ENCODE measurements around the gene RPS5. TPM values are rescaled to one million over a fixed set of nuclear protein-coding genes. Genes with fewer than 3 reads are reported as not detected.

The RPS5 gene
- total RNA-seq = 1,092 TPM

GRCh38 chr19:58386576-58387337 lies at the start of gene RPS5:
Gene RPS5 (plus strand): TSS chr19:58387269. CDS start chr19:58388138, 869 bp downstream.

DNA sequence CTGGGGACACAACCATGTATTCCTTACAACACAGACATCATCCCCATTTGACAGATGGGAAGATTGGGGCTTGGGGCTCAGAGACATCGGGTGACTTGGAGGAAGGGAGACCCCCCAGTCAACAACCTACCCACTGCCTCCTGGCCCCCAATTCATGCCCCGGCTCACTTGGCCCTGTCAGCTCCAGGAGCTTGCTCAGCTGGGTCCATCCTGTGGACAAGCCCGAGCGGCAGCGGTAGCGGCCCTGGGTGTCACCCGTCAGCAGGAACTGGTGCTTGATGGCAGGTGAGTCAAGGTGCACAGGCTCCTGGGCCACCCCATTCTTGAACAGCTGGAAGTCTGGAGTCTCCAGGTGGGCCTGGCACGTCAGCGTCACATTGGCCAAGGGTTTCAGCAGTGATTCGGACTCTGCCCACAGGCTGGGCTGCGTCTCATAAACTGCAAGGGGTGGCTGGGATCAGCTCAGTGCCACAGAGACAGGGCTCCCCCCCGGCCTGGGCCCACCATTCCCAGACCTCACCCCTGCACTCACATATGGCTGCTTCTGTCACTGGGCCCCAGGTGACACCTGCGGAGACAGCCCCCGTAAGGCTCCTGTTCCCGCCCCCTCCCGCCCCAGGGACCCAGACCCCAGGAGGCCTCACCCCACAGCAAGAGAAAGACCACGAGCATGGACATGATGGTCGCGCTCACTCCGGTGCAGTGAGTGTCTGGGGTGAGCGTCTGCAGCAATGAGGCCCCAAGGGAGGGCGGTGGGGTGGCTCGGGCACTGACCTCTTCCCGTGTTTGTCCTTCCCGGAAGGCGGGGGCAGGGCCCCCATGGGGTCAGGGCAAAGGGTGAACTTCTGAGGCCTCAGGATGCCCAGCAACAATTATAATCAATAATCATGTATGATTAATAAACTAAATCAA lies 34.1 kb upstream of the RPS5 start, which contains the start of gene A1BG:
TSS of gene A1BG (minus strand) at position 733 of the 912 bp plus-strand sequence. CDS start at position 678, 55 bp downstream.

GRCh38 chr19:58362272-58362994 lies 24.6 kb upstream of the RPS5 start, which contains the start of gene ZNF497:
Gene ZNF497 (minus strand): TSS chr19:58362751. CDS start chr19:58357635, 5,116 bp downstream.

GRCh38 chr19:58380662-58381459 lies 6.2 kb upstream of the RPS5 start, which contains the start of gene ZNF837:
Gene ZNF837 (minus strand): TSS chr19:58381030. CDS start chr19:58369332, 11,698 bp downstream.

GRCh38 chr19:58395220-58395978 lies 8.3 kb downstream of the RPS5 start, which contains the start of gene RNF225:
Gene RNF225 (plus strand): TSS chr19:58395656. CDS start chr19:58396090, 434 bp downstream.

GRCh38 chr19:58408152-58409009 lies 21.3 kb downstream of the RPS5 start, which contains the start of gene ZNF584:
Gene ZNF584 (plus strand): TSS chr19:58408649. CDS start chr19:58409148, 499 bp downstream.

GRCh38 chr19:58439576-58440554 lies 52.8 kb downstream of the RPS5 start, which contains the start of gene ZNF132:
Gene ZNF132 (minus strand): TSS chr19:58440153. CDS start chr19:58439821, 332 bp downstream.

Small RNA genes within 50 kb of the gene (small RNA-seq; reads per million reads assigned to genes)
- 0.08 reads per million for gene MIR4754
- 0.08 reads per million for gene RNA5SP473

Other genes with a start within 250 kb of the RPS5 start
- gene ZNF329, start 236.5 kb upstream of the RPS5 start, total RNA-seq = 34.8 TPM
- 20.8 TPM for gene ZNF274, start 204.2 kb upstream of the RPS5 start, total RNA-seq
- gene ZNF544, start 158.4 kb upstream of the RPS5 start, total RNA-seq = 62.3 TPM
- 14.1 TPM for gene ZNF8, start 108.3 kb upstream of the RPS5 start, total RNA-seq
- 27.9 TPM for gene ERVK3-1, start 81.9 kb upstream of the RPS5 start, total RNA-seq
- gene ZSCAN22, start 60.3 kb upstream of the RPS5 start, total RNA-seq = 2.5 TPM
- gene A1BG, start 33.8 kb upstream of the RPS5 start, total RNA-seq = 1.2 TPM
- 6.2 TPM for gene ZNF497, start 24.5 kb upstream of the RPS5 start, total RNA-seq
- 1.2 TPM for gene ZNF837, start 6.2 kb upstream of the RPS5 start, total RNA-seq
- gene RNF225, start 8.4 kb downstream of the RPS5 start, total RNA-seq = not detected
- 21.0 TPM for gene ZNF584, start 21.4 kb downstream of the RPS5 start, total RNA-seq
- gene ZNF132, start 52.9 kb downstream of the RPS5 start, total RNA-seq = 14.1 TPM
- gene ZNF324B, start 64.4 kb downstream of the RPS5 start, total RNA-seq = 17.5 TPM
- 23.3 TPM for gene ZNF324, start 79.8 kb downstream of the RPS5 start, total RNA-seq
- 8.8 TPM for gene ZNF446, start 89.1 kb downstream of the RPS5 start, total RNA-seq
- 9.5 TPM for gene SLC27A5, start 124.7 kb downstream of the RPS5 start, total RNA-seq
- gene ZBTB45, start 132.5 kb downstream of the RPS5 start, total RNA-seq = 8.8 TPM
- 233 TPM for gene TRIM28, start 156.8 kb downstream of the RPS5 start, total RNA-seq
- 68.5 TPM for gene CHMP2A, start 167.8 kb downstream of the RPS5 start, total RNA-seq
- gene UBE2M, start 171.3 kb downstream of the RPS5 start, total RNA-seq = 75.2 TPM
- gene MZF1, start 186.1 kb downstream of the RPS5 start, total RNA-seq = 15.9 TPM

All from diencephalon (tissue), 1 donor.